Measurements from ENCODE around the gene BPIFB4.
"Not testable (repeated sequence)": the region's sequence is repeated elsewhere in the genome, so short reads cannot be mapped to it uniquely, and the experiment has no call there.

BPIFB4 gene

DNA sequence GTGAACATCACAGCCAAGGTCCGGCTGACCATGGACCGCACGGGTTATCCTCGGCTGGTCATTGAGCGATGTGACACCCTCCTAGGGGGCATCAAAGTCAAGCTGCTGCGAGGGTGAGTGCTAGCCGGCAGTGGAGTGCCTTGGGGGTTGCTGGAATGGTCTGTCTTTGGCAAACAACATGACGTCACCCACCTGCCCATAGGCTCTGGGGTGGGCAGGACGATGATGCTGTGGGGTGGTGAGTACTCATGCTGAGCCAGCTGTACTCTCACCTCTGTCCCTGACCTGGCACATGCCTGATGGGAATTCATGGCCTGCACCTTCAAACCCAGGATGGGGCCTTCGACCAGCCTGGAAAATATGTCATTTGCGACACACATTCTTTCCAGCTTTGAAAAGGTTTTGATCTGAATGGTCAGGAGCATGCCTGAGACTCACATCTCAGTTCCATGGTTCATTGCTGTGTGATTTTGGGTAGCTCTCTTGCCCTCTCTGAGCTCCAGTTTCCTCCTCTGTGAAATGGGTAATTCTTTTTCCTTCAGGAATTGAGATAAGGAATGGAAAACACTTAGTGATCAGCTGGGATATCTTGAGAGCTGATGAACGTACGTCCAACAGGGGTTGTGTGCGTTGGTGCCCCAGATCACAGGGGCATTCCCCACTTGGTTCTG is 6.7 kb downstream of the BPIFB4 start:
- DNase-seq (ENCODE audit: low read depth) = no peak

DNA sequence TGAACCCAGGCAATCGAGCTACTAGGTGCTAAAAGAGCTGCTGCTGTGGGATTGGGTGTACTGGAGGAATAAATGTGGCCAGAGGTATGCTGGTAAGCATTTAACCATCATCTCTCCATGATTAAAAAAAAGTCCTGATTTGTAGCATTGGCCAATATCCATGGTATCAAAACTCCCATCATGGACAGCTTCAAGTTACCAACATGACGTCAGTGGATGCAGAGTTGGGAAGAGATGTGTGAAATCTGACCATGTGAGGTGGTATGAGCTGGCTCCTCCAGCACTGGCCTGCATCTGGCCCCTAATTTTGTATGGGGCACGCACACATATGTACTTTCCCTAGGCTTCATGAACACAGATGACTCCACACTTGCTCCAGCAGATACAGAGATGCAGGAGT is 11.7 kb downstream of the BPIFB4 start:
- DNase-seq (ENCODE audit: low read depth) = no peak

DNA sequence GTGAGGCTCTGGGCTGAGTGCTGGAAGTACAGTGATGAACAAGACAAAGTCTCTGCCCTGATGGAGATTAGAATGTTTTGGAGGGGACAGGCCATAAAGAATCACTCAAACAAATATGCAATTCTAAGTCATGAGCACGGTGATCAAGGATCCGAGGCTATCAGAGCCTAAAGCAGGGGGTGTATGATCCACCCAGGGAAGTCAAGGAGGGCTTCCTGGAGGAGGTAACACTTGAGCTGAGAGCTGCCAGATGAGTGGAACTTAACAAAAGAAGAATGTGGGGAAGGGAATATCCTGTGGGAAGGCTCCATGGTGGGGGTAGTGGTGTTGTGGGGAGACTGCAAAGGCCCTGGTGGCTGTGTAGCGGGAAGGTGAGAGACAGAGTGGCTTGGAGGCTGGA is 12.2 kb downstream of the BPIFB4 start:
- no peak for DNase-seq (ENCODE audit: low read depth)

DNA sequence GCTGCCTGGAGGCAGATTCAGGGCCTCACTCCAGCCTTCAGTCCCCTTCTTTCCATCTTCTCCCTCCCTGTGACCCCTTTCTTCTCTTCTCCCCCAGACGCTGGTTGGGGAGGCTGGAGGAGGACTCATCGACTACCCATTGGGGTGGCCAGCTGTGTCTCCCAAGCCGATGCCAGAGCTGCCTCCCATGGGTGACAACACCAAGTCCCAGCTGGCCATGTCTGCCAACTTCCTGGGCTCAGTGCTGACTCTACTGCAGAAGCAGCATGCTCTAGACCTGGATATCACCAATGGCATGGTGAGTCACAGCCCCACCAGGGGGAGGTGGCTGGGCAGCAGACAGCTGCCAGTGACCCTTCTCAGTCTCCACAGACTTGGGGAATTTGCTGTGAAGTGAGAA is 12.9 kb downstream of the BPIFB4 start:
- DNase-seq (ENCODE audit: low read depth) = no peak

DNA sequence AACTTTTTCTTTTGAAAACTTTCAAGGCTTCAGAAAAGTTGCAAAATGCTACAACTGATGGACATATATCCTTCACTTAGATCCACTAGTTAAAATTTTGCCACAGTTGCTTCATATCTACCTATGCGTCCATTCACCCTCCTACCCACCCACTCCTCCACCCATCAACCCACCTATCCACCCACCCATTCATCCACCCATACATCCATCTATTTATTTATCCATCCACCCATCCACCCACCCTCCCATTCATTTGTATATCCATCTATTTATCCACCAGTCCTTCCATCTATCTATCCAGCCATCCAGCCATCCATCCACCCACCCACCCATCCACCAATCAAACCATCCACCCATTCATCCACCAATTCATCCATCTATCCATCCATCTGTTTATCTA is 13.6 kb downstream of the BPIFB4 start:
- no peak for DNase-seq (ENCODE audit: low read depth)

DNA sequence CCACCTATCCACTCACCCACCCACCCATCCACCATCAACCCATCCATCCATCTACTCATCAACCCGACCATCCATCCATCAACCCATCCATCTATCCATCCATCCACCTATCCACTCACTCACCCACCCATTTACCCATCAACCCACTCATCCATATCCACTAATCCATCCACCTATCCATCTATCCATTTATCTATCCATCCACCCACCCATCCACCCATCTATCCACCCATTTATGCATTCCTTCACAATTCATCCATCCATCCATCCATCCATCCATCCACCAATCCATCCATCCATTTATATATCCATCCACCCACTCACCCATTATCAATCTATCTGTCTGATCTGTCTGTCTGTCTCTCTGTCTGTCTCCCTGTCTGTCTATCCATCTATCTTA is 14.1 kb downstream of the BPIFB4 start:
- DNase-seq (ENCODE audit: low read depth) = no peak

DNA sequence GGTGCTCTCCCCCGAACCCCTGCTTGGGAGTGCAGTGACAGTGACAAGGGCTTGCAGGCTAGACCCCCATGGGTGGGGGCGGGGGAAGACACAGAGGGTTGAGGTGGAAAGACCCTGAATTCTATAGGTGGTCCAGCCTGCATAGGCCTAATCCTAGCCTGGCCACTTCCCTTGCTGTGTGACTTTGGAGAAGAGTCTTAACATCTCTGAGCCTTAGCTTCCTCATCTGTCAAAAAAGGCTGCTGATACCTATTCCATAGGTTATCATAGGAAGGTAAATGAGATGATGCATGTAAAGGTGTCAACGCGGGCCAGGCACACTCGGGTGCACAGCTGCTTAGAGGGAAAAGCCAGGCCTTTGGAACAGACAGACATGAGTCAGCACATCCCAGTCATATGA is 15.8 kb downstream of the BPIFB4 start:
- no peak for DNase-seq (ENCODE audit: low read depth)

DNA sequence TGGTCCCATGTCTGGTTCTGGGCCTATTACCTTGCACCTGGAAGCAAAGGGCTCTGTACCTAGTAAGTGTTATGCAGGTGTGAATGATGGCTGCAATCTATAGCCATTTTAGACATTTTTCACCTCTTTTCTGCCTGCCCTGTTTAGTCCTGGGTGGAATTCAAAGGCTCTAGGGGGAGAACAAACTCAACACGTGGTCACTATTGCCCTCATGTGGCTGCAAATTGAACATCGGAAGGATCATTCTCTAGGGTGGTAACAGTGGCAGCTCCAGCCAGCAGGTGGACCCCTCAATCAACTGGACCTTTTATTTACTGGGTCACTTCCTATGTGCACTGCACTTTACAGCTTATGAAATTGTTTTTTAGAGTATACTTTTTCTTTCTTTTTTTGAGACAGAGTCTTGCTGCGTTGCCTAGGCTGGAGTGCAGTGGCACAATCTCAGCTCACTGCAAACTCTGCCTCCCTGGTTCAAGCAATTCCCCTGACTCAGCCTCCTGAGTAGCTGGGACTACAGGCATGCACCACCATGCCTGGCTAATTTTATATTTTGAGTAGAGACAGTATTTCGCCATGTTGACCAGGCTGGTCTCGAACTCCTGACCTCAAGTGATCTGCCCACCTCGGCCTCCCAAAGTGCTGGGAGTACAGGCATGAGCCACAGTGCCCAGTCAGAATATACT is 16.6 kb downstream of the BPIFB4 start:
- DNase-seq (ENCODE audit: low read depth) = peak; percentile 28

DNA sequence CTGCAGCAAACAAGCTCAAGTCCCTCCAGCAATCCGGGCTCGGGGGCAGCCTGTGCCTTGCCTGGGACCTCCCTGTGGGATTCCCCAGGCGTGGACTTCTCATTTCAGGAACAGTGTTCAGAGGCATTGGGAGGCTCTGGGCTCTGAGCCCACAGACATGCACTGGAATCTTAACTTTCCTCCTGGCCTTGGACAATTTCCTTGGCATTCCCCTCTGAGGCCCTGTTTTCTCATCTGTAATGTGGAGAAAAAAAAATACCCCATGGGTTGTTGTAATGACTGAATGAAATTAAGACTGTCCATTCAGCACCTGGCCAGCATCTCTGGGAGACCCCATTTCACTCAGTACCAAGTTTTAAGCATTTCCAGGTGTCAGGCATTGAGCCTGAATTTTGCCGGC is 17.6 kb downstream of the BPIFB4 start:
- DNase-seq (ENCODE audit: low read depth) = no peak

DNA sequence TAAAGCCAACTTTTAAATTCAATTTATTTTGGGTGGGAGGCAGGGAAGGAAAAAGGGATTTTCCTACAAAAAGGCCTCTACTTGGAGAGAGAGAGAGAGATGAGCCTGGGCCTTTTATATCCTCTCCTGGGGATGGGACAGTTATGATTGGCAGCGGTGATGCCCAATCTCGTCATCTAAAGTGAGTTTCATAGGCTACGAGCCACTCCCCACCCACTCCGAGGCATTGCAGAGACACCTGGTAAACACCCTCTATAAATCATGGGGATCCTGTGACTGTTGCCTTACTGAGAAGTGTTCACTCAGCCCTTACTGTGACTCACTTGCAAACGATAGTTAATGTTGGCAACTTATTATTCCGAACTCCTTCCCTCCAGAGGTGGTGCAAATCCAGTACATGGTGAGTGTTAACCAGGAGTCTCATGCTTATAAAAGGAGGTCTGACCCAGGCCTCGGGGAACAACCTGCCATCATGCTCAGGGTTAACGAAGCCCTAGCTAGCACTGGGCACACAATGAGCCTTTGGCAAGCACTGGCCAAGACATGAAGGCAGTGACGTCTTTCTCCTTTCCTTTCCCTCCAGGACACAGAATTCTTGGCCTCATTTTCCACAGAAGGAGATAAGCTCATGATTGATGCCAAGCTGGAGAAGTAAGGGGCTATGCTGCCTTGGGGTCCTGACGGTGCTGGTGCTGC is 20.5 kb downstream of the BPIFB4 start:
- DNase-seq (ENCODE audit: low read depth) = no peak

DNA sequence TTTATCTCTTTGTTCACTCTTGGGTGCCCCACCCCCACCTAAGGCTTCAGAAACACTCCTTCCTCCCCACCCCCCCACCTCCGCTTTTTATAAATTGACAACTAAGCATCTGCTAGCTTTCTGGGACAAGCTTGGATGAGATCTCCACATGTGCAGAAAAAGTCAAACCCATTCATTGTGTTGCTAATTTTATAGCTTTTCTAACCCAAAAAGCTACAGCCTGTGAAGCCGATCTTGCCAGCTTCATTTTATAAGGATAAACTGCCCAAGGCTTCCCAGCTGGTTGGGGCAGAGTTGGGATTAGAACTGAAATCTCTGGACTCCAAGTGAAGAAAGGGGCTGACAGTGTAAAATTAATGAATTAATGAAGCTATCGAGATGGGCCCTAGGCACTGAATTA is 24.1 kb downstream of the BPIFB4 start:
- no peak for DNase-seq (ENCODE audit: low read depth)

DNA sequence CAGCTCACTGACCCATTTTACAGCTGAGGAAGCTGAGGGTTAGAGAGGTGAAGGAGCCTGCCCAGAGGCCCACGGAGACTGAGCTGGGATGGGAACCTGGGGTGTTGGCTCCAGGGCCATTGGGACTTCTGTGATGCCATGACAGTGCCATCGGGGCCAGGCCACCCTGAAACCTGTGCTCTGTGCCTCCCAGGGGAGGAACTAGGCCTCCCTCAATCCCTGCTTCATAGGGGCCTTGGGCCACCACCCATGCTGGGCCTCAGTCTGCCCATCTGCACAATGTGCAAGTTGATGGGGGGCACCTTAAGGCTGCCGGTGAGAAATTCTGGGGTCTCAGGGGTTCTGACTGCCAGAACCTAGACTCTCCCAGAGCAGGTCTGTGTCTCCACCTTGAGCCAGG is 24.9 kb downstream of the BPIFB4 start:
- no peak for DNase-seq (ENCODE audit: low read depth)

DNA sequence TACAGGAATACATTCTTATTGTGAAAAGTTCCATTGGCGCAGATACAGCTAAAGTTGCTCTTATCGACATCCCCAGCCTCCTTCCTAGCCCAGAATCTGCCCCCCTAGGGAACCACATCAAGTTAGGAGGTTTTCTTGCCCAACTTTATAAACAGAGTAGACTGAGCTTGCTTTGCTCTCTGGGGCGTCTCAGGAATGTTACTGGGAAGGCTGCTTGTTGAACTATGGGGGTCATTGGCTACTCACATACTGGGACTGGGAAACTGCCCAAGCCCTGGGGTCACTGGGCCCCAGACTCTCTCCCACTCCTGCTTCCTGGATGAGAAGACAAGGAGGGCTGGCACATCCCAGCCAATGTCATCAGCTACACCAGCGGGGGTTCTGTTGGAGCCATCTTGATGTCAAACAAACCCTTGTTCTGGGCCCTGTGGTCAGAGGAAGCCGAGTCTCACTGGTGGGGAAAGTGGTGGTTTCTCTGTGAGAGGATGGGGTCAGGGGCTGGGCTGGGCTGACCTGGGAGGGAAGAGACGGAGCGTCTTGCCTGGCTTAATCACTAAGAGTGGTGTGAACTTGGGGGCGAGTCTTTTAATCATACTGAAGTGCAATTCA is 26.0 kb downstream of the BPIFB4 start:
- no peak for DNase-seq (ENCODE audit: low read depth)

DNA sequence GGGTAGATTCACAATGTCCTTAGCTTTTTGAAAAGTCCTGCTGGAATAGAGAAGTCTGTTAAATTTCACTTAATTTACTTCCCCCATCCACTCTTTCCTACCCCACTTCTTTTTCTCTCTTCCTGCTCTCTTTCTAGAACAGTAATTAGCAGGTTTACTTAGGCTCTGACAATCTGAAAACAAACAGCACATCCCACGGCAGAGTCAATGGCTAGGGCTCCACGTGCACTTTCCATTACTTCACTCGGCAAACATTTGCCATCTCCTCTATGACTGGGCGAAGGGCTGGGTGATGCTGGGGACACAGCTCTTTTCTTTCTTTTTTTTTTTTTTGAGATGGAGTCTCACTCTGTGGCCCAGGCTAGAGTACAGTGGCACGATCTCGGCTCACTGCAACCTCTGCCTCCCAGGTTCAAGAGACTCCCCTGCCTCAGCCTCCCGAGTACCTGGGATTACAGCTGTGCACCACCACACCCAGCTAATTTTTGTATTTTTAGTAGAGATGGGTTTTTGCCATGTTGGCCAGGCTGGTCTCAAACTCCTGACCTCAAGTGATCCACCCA is 26.7 kb downstream of the BPIFB4 start:
- DNase-seq (ENCODE audit: low read depth) = not testable (repeated sequence)

DNA sequence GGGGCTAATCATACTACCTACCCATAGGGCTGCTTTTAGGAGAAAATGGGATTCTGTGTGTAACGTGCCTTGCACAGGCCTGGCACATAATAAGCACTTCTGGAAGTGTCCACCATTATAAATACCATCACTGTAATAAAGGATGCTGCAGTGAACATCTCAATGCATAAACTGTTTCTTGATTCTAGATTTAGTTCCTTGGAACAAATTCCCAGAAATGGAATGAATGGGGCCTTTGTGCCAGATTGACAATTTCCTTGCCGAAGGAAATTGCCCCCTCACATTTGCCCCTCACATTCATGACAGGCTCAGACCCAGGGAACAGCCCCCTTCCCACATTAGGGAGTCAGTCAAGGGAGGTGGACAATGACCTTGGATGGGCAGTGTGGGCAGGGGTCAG is 29.2 kb downstream of the BPIFB4 start:
- no peak for DNase-seq (ENCODE audit: low read depth)

DNA sequence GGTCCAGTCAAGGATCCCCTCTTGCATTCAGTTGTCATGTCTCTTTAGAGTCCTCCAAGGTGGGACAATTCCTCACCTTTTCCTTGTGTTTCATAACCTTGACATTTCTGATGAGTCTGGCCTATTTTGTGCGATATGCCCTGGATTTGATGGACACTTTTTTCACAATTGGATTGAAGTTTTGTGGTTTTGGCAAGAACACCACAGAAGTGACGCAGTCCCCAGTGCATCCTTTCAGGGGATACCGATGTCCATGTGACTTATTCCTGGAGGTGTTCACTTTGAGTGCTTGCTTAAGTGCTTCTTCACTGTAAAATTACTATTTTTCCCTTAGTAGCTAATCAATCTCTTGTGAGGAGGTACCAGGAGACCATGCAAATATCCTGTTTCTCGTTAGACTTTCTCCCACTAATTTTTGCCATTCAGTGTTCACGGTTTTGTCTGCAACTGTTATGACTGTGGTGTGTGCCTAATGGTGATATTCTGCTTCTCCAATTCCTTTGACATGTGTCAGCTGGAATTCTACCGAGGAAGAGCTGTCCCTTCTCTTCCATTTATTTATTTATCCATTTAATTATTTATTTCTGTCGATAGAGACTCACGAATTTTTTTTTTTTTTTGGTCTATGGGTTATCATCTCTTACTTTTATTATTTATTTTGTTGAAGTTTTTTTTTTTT is 30.8 kb downstream of the BPIFB4 start:
- no peak for DNase-seq (ENCODE audit: low read depth)

DNA sequence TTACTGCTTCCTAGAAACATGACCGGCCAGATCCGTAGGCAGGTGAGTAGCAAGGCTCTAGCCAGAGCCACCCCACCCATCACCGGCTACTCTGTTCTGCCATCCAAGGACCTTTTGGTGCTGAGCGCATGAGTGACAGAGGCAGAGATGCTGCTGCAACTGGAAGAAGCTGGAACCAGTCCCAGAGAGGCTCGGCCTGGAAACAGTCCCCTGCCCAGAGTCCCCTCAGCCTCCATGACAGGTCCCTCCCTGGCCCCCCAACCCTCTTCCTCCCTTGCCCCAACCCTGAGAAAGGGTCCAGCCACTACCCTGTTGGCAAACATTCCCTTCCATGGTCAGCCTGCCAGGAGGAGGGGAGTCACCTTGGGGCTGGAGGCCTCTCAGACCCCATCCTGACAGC is 31.9 kb downstream of the BPIFB4 start:
- DNase-seq (ENCODE audit: low read depth) = no peak

DNA sequence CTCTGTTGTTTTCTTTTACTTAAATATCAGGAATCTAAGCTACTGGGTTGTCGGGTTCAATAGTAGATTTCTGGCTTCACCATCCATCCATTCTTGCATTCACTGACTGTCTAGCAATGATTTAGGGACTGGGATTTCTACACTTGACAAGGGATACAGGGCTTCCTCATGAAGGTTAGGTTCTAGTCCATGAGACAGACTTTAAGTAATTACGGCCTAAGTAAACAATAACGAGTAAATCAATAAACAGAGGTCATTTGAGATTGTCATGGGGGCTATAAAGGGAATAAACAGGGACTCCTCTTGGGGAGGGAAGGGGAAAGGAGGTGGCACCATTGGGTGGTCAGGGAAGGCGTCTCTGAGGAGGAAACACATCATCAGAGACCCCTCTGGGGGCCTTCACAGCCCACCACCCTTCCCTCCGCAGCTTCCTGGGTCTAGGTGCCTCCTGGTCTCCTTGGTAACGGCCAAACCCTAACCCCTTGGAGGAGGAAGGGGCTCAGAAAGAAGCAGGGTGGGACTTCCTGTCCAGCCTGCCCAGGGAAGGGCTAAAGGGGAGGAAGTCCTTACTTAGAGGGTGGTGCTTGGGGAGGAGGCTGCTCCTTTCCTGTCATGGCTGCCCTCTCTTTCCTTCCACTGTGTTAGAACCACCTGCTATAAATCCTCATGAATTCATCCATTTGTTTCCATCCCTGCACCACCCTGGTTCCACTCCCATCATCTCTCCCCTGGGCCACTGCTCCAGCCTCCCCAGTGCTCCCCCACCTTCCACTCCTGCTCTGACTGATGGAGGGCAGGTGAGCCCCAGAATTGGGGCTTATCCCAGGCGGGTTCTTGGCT is 33.3 kb downstream of the BPIFB4 start:
- DNase-seq (ENCODE audit: low read depth) = no peak

DNA sequence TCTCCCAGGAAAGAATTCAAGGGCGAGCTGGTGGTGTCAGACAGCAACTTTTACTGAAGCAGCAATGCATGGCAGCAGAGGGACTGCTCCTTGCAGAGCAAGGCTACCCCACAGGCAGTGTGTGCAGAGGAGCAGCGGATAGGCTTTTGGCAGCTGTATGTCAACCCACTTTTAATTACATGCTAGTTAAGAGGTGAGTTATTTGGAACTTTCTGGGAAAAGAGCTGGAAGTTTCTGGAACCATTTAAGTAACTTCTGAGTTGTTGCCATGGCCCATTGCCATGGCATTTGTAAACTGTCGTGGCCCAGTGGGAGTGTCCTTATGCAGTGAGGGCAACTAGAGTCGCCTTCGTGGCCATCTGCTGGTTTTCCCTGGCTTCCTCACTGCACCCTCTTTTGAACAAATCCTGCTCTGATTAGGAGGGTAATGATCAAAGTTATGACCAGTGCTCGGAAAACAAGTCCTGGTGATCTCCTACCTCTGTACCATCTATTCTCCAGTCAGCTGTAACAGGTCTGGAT is 34.0 kb downstream of the BPIFB4 start:
- DNase-seq (ENCODE audit: low read depth) = no peak

DNA sequence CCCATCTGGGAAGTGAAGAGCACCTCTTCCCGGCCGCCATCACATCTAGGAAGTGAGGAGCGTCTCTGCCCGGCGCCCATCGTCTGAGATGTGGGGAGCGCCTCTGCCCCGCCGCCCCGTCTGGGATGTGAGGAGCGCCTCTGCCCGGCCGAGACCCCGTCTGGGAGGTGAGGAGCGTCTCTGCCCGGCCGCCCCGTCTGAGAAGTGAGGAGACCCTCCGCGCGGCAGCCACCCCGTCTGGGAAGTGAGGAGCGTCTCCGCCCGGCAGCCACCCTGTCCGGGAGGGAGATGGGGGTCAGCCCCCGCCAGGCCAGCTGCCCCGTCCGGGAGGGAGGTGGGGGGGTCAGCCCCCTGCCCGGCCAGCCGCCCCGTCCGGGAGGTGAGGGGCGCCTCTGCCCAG is 36.1 kb downstream of the BPIFB4 start:
- DNase-seq (ENCODE audit: low read depth) = not testable (repeated sequence)
